Non-pigmented ciliary epithelial cell (primary cell): ENCODE data around the gene MYNN.

Experiments used
- DNase-seq: peaks from one replicate; pipeline ENCODE4 v3.0.0-alpha.2; 2010; ENCODE audit warnings: low read depth

The MYNN gene

GRCh38 chr3:169777822-169778221 is 4.6 kb downstream of the MYNN start:
- DNase-seq, result no peak

- DNase-seq, result no peak
Measured at GRCh38 chr3:169780742-169781141, 7.5 kb downstream of the MYNN start.

GRCh38 chr3:169781209-169781855 is 8.1 kb downstream of the MYNN start:
- no peak for DNase-seq

GRCh38 chr3:169787120-169787519 is 13.9 kb downstream of the MYNN start:
- no peak for DNase-seq

- no peak for DNase-seq
Measured at GRCh38 chr3:169787791-169788190, 14.6 kb downstream of the MYNN start.

- DNase-seq, result no peak
Measured at GRCh38 chr3:169790219-169790618, 17.0 kb downstream of the MYNN start.

- no peak for DNase-seq
Measured at GRCh38 chr3:169790687-169791429, 17.7 kb downstream of the MYNN start.

GRCh38 chr3:169792359-169792758 is 19.2 kb downstream of the MYNN start:
- DNase-seq, result no peak

- no peak for DNase-seq
Measured at GRCh38 chr3:169804681-169805080, 31.5 kb downstream of the MYNN start.

GRCh38 chr3:169809230-169809795 is 36.1 kb downstream of the MYNN start:
- DNase-seq, result no peak

- DNase-seq, result peak; percentile 45
Measured at GRCh38 chr3:169811631-169812331, 38.6 kb downstream of the MYNN start.

GRCh38 chr3:169812332-169813235 is 39.4 kb downstream of the MYNN start, which contains the start of the genes LRRC34 and LRRIQ4:
Gene LRRC34 (minus strand): TSS chr3:169812904. CDS start chr3:169812548, 356 bp downstream.
Gene LRRIQ4 (plus strand): TSS chr3:169812870. CDS start chr3:169821922, 9,052 bp downstream.
- DNase-seq, result no peak

GRCh38 chr3:169813278-169813677 is 40.1 kb downstream of the MYNN start:
- no peak for DNase-seq

- DNase-seq, result no peak
Measured at GRCh38 chr3:169813757-169814517, 40.7 kb downstream of the MYNN start.

- DNase-seq, result no peak
Measured at GRCh38 chr3:169815590-169816150, 42.5 kb downstream of the MYNN start.

GRCh38 chr3:169818316-169818715 is 45.1 kb downstream of the MYNN start:
- DNase-seq, result peak; percentile 35

GRCh38 chr3:169822091-169822490 is 48.9 kb downstream of the MYNN start:
- DNase-seq, result no peak

GRCh38 chr3:169822540-169822939 is 49.3 kb downstream of the MYNN start:
- DNase-seq, result no peak

GRCh38 chr3:169822983-169823382 is 49.8 kb downstream of the MYNN start:
- no peak for DNase-seq

- no peak for DNase-seq
Measured at GRCh38 chr3:169825316-169825715, 52.1 kb downstream of the MYNN start.
